ENCODE data around the gene BEST4.
A peak's percentile ranks its signal among the peaks of the same experiment; 100 is the strongest.

The BEST4 gene

GRCh38 chr1:44786138-44786840, 1.7 kb downstream of the BEST4 start:
- peak; percentile 70 for TF ChIP-seq CTCF (IDR thresholded peaks at IDR 0.05; ENCODE audit: insufficient read depth, missing control alignments)
- FAIRE-seq = no peak
- no peak for DNase-seq (ENCODE audit: insufficient read length, low spot score)

- FAIRE-seq (no peak), DNase-seq (ENCODE audit: insufficient read length, low spot score) (no peak)
- no peak for TF ChIP-seq CTCF (IDR thresholded peaks at IDR 0.05; ENCODE audit: insufficient read depth, missing control alignments)
Measured at GRCh38 chr1:44785501-44786137, 2.4 kb downstream of the BEST4 start.

GRCh38 chr1:44785029-44785380, 3.0 kb downstream of the BEST4 start:
- no peak for FAIRE-seq

GRCh38 chr1:44784094-44785028, 3.6 kb downstream of the BEST4 start:
- FAIRE-seq = no peak
- no peak for DNase-seq (ENCODE audit: insufficient read length, low spot score)
- no peak for TF ChIP-seq CTCF (IDR thresholded peaks at IDR 0.05; ENCODE audit: insufficient read depth, missing control alignments)

More at GRCh38 chr1:44785029-44785380, 3.0 kb downstream of the BEST4 start:
- no peak for DNase-seq (ENCODE audit: insufficient read length, low spot score)
- no peak for TF ChIP-seq CTCF (IDR thresholded peaks at IDR 0.05; ENCODE audit: insufficient read depth, missing control alignments)

GRCh38 chr1:44783697-44784093, 4.3 kb downstream of the BEST4 start:
- DNase-seq (ENCODE audit: insufficient read length, low spot score) = no peak
- no peak for TF ChIP-seq CTCF (IDR thresholded peaks at IDR 0.05; ENCODE audit: insufficient read depth, missing control alignments)
- no peak for FAIRE-seq

GRCh38 chr1:44780583-44781121, 7.3 kb downstream of the BEST4 start:
- FAIRE-seq (no peak), DNase-seq (ENCODE audit: insufficient read length, low spot score) (no peak)
- TF ChIP-seq CTCF (IDR thresholded peaks at IDR 0.05; ENCODE audit: insufficient read depth, missing control alignments) = no peak
